Mesodermal cell (in vitro differentiated cells): ENCODE data around the gene OR5F1. TPM values are rescaled to one million over a fixed set of nuclear protein-coding genes. Genes with fewer than 3 reads are reported as not detected.

Experiments used
- H3K27ac ChIP-seq: 2 replicates; pipeline ENCODE4 v1.7.0; 2013; ENCODE audit warnings: mild to moderate bottlenecking, low read depth, low read length, moderate library complexity; ENCODE audit not compliant: severe bottlenecking
- H3K36me3 ChIP-seq: 2 replicates; pipeline ENCODE4 v1.7.1; 2013; ENCODE audit warnings: mild to moderate bottlenecking, low read length, moderate library complexity; ENCODE audit not compliant: control insufficient read depth, insufficient read depth
- H3K4me1 ChIP-seq: one replicate; pipeline ENCODE4 v1.7.1; 2013; ENCODE audit warnings: mild to moderate bottlenecking, low read length; ENCODE audit not compliant: insufficient read depth, control insufficient read depth, poor library complexity, severe bottlenecking
- H3K4me3 ChIP-seq: 2 replicates; pipeline ENCODE4 v1.7.0; 2013; ENCODE audit warnings: low read length, control low read depth, mild to moderate bottlenecking; ENCODE audit not compliant: insufficient read depth, poor library complexity, severe bottlenecking; ENCODE audit errors: extremely low read depth
- H3K9me3 ChIP-seq: 2 replicates; pipeline ENCODE4 v1.7.1; 2013; ENCODE audit warnings: mild to moderate bottlenecking, low read length, moderate library complexity; ENCODE audit not compliant: control insufficient read depth
- WGBS, 2 experiments: methylation state at CpG; one replicate each; pipeline ENCODE4 v1.1.5; 2013; ENCODE audit warnings: missing lambda C conversion rate in 2 of 2; ENCODE audit not compliant: insufficient coverage in 2 of 2; 5-methylcytosine and 5-hydroxymethylcytosine counted together
- polyA plus RNA-seq, 2 experiments: library from polyadenylated mRNA; stranded (reverse); fragments of 50-300 nt; gene quantifications; one replicate each; pipeline ENCODE4 v1.2.3, GENCODE V29; 2013

OR5F1 gene
- not detected for polyA plus RNA-seq (2013, experiment 1 of 2)
- not detected for polyA plus RNA-seq (2013, experiment 2 of 2)

- no peaks in the 10 kb centered on the region for H3K36me3 ChIP-seq
- WGBS, 2 experiments: no CpG with 5 or more reads among the region's 2 CpGs
These were observed at the start of gene OR5F1 for GRCh38 chr11:55994525-55994924. Gene OR5F1 (minus strand): TSS chr11:55994625. CDS start chr11:55994625, 0 bp downstream.

GRCh38 chr11:56027354-56027753 is 32.9 kb upstream of the OR5F1 start, which contains the start of gene OR5AS1:
Gene OR5AS1 (plus strand): TSS chr11:56027654. CDS start chr11:56030419, 2,765 bp downstream.
- Histone ChIP-seq H3K4me3 (no peak within 1 kb of the TSS), H3K9me3 (no peaks in the 10 kb centered on the region), H3K27ac (no peak within 1 kb of the TSS), H3K4me1 (no peaks in the 10 kb centered on the region), H3K36me3 (no peaks in the 10 kb centered on the region)

More at GRCh38 chr11:55994525-55994924, at the start of gene OR5F1:
- Histone ChIP-seq H3K27ac (no peak within 1 kb of the TSS), H3K9me3 (no peaks in the 10 kb centered on the region), H3K4me3 (no peak within 1 kb of the TSS), H3K4me1 (no peaks in the 10 kb centered on the region)

GRCh38 chr11:56013805-56014204 is 19.4 kb upstream of the OR5F1 start:
- Histone ChIP-seq H3K36me3 (no peaks in the 10 kb centered on the region), H3K9me3 (no peaks in the 10 kb centered on the region), H3K4me1 (no peaks in the 10 kb centered on the region), H3K27ac (no peak overlapping the region), H3K4me3 (no peak overlapping the region)
- 100% methylated on average over 1 of the region's 2 CpGs; no CpG with 5 or more reads in 1 of the 2 experiments for WGBS, 2 experiments

GRCh38 chr11:56010716-56011115 is 16.3 kb upstream of the OR5F1 start:
- H3K36me3 ChIP-seq: no peaks in the 10 kb centered on the region
- H3K27ac ChIP-seq: no peak overlapping the region
- H3K4me3 ChIP-seq: no peak overlapping the region
- no peaks in the 10 kb centered on the region for H3K4me1 ChIP-seq
- H3K9me3 ChIP-seq: no peaks in the 10 kb centered on the region

- peaks cover 7% of the 10 kb centered on the region for H3K4me1 ChIP-seq
- H3K27ac ChIP-seq: no peak overlapping the region
- WGBS, 2 experiments: 86 to 90% methylated on average over 2 to 3 of the region's 3 CpGs
- H3K36me3 ChIP-seq: no peaks in the 10 kb centered on the region
- no peaks in the 10 kb centered on the region for H3K9me3 ChIP-seq
- no peak overlapping the region for H3K4me3 ChIP-seq
These were observed 23.5 kb downstream of the OR5F1 start for GRCh38 chr11:55970935-55971334.

- 86% methylated on average over 1 of the region's 2 CpGs; no CpG with 5 or more reads in 1 of the 2 experiments for WGBS, 2 experiments
- no peak within 1 kb of the TSS for H3K4me3 ChIP-seq
- H3K9me3 ChIP-seq: no peaks in the 10 kb centered on the region
These were observed 24.6 kb downstream of the OR5F1 start, which contains the start of gene OR10AG1 for GRCh38 chr11:55969845-55970244. Gene OR10AG1 (minus strand): TSS chr11:55969945. CDS start chr11:55969907, 38 bp downstream.

GRCh38 chr11:55967914-55968313 is 26.5 kb downstream of the OR5F1 start:
- H3K9me3 ChIP-seq: no peaks in the 10 kb centered on the region
- no peaks in the 10 kb centered on the region for H3K36me3 ChIP-seq
- peaks cover 7% of the 10 kb centered on the region for H3K4me1 ChIP-seq
- H3K27ac ChIP-seq: no peak overlapping the region
- WGBS, 2 experiments: 81 to 87% methylated on average over 3 to 4 of the region's 5 CpGs
- no peak overlapping the region for H3K4me3 ChIP-seq

More at GRCh38 chr11:55969845-55970244, 24.6 kb downstream of the OR5F1 start, which contains the start of gene OR10AG1:
- H3K27ac ChIP-seq: no peak within 1 kb of the TSS
- peaks cover 7% of the 10 kb centered on the region for H3K4me1 ChIP-seq
- H3K36me3 ChIP-seq: no peaks in the 10 kb centered on the region

GRCh38 chr11:55966391-55966790 is 28.0 kb downstream of the OR5F1 start:
- H3K36me3 ChIP-seq: no peaks in the 10 kb centered on the region
- no peaks in the 10 kb centered on the region for H3K9me3 ChIP-seq
- no peak overlapping the region for H3K4me3 ChIP-seq
- H3K27ac ChIP-seq: no peak overlapping the region
- 0% methylated on average over 1 of the region's 2 CpGs; no CpG with 5 or more reads in 1 of the 2 experiments for WGBS, 2 experiments
- H3K4me1 ChIP-seq: peaks cover 7% of the 10 kb centered on the region

- Histone ChIP-seq H3K9me3 (no peaks in the 10 kb centered on the region), H3K36me3 (no peaks in the 10 kb centered on the region), H3K4me1 (no peaks in the 10 kb centered on the region), H3K27ac (no peak overlapping the region), H3K4me3 (no peak overlapping the region)
- 80% methylated on average over 1 of the region's 4 CpGs; no CpG with 5 or more reads in 1 of the 2 experiments for WGBS, 2 experiments
These were observed 37.9 kb downstream of the OR5F1 start for GRCh38 chr11:55956521-55956920.

GRCh38 chr11:55949330-55949729 is 45.1 kb downstream of the OR5F1 start:
- no peaks in the 10 kb centered on the region for H3K36me3 ChIP-seq
- H3K9me3 ChIP-seq: no peaks in the 10 kb centered on the region
- H3K4me3 ChIP-seq: no peak overlapping the region
- 86 to 92% methylated on average over 4 of the region's 4 CpGs for WGBS, 2 experiments
- no peak overlapping the region for H3K27ac ChIP-seq
- no peaks in the 10 kb centered on the region for H3K4me1 ChIP-seq
